Endometrial microvascular endothelial cells (primary cell): ENCODE data around the gene TMEM203. TPM values are rescaled to one million over a fixed set of nuclear protein-coding genes. Genes with fewer than 3 reads are reported as not detected.

Experiments used
- in situ Hi-C: cut with HindIII; loops from 2 replicates; pipeline ENCODE4 v1.10.0; 2017; ENCODE audit warnings: low sequenced_read_pairs, low pct_unique_long_range_greater_than_20kb; ENCODE audit errors: inconsistent ontology term
- total RNA-seq: library from RNA; depleted of rRNA; stranded (reverse); fragments of >200 nt; gene quantifications from one replicate; pipeline ENCODE4 v1.2.3, GENCODE V29; 2015; ENCODE audit errors: inconsistent ontology term

TMEM203 gene
- total RNA-seq, 1 donor from 2014 or later: 28.1 TPM

- in situ Hi-C loops: loop anchor here (25.0 kb wide), 1 partner anchor 237 kb away; the partner anchor contains the start of genes C8G and FBXW5
These were observed 31.4 kb downstream of the TMEM203 start for GRCh38 chr9:137173796-137174664.

DNA sequence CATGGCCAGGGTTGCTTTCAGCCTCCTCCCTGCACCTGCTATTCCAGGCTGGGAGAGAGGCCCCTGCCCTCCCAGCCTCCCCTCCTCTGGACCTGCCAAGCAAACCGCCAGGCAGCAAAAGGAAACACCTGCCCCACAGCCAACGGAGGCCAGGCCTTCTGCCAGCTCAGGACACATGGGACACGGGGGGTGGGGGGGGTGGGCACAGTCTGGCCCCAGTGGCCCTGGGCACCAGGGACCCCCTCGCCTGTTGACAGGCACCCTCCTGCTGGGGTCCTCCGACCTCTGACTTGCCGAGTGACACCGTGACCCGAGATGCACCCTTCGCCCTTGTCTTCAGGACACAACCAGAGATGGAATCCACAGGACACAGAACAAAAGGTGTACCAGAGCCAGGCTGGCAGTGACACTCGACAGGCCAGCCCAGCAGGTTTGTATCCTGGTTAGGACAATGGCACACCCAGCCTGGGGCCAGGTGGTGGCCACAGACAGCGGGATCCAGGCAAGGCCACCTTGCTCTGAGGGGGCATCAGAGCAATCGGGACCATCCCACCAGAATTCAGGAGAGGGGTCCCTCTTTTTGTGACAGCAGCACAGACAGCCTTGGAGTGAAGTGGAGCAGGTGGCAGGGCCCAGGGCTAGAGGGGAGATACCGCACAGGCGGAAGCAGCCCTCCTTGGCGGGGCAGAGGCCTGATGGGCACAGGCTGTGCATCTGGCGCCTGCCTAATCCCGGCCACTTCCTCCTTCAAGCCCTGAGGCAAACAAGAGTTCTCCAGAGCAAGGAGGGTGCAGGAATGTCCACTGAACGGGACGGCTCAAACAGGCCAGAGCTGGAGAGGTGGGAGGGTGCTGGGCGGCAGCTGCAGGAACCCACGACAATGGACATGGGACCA, 32.3 kb downstream of the TMEM203 start:
- in situ Hi-C loops: loop anchor here (25.0 kb wide), 1 partner anchor 236 kb away; the partner anchor contains the start of genes C8G and FBXW5

DNA sequence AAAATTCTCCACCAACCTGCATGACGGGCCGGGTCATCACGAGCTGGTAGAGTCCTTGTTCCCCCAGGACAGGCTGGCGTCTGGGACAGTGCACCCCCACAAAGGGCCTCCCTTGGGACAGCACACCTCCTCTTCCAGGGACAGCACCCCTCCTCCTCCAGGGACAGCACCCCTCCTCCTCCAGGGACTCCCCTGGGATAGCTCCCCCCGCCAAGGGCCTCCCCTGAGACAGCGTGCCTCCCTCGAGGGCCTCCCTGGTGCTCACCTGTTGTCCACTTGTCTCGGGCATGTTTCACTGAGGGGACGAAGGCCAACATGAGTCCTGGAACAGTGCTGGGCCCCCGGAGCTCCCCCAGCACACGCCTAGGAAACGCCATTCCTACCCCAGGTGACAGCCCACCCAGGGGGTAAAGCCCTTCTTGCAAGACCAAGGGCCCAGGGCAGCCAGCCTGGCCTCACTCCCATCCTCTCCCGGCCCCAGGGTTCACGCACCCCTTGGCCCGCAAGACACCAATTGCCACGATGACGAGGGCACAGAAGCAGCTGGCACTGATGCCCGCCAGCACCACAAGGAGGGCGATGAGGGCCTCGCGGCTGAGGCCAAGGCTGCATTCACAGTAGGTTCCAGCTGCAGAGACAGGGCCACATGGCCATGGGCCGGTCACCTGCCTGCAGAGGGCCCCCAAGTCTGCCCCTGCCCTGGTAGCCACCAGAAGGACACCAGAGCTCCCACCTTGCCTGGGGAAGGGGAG, 34.1 kb downstream of the TMEM203 start:
- in situ Hi-C loops: loop anchor here (25.0 kb wide), 1 partner anchor 234 kb away; the partner anchor contains the start of genes C8G and FBXW5

GRCh38 chr9:137170486-137171148, 34.8 kb downstream of the TMEM203 start:
- in situ Hi-C loops: loop anchor here (25.0 kb wide), 1 partner anchor 233 kb away; the partner anchor contains the start of genes C8G and FBXW5

- in situ Hi-C loops: loop anchor here (25.0 kb wide), 1 partner anchor 233 kb away; the partner anchor contains the start of genes C8G and FBXW5
These were observed 35.5 kb downstream of the TMEM203 start, which contains the start of gene LRRC26 for GRCh38 chr9:137169896-137170358. TSS of gene LRRC26 (minus strand) at chr9:137170051. CDS start at chr9:137169943, 108 bp downstream.

GRCh38 chr9:137168904-137169856, 36.3 kb downstream of the TMEM203 start:
- in situ Hi-C loops: loop anchor here (25.0 kb wide), 1 partner anchor 232 kb away; the partner anchor contains the start of genes C8G and FBXW5

GRCh38 chr9:137168573-137168903, 36.9 kb downstream of the TMEM203 start:
- in situ Hi-C loops: loop anchor here (25.0 kb wide), 1 partner anchor 231 kb away; the partner anchor contains the start of genes C8G and FBXW5

DNA sequence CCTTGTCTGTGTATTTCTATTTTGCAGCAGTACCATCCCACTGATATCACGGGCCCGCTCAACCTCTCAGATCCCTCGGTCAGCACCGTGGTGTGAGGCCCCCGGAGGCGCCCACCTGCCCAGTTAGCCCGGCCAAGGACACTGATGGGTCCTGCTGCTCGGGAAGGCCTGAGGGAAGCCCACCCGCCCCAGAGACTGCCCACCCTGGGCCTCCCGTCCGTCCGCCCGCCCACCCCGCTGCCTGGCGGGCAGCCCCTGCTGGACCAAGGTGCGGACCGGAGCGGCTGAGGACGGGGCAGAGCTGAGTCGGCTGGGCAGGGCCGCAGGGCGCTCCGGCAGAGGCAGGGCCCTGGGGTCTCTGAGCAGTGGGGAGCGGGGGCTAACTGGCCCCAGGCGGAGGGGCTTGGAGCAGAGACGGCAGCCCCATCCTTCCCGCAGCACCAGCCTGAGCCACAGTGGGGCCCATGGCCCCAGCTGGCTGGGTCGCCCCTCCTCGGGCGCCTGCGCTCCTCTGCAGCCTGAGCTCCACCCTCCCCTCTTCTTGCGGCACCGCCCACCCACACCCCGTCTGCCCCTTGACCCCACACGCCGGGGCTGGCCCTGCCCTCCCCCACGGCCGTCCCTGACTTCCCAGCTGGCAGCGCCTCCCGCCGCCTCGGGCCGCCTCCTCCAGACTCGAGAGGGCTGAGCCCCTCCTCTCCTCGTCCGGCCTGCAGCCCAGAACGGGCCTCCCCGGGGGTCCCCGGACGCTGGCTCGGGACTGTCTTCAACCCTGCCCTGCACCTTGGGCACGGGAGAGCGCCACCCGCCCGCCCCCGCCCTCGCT, 37.5 kb downstream of the TMEM203 start:
- in situ Hi-C loops: loop anchor here (25.0 kb wide), 1 partner anchor 231 kb away; the partner anchor contains the start of genes C8G and FBXW5

DNA sequence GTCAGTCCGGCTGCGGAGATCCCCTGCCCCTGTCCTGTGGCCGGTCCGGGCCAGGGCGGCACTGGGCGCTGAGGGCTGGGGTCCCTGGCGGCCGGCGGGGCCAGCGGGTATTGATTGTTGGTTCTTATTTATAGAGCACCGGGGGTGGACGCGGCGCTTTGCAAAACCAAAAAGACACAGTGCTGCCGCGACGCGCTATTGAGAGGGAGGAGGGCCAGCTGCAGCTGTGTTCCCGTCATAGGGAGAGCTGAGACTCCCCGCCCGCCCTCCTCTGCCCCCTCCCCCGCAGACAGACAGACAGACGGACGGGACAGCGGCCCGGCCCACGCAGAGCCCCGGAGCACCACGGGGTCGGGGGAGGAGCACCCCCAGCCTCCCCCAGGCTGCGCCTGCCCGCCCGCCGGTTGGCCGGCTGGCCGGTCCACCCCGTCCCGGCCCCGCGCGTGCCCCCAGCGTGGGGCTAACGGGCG, 38.1 kb downstream of the TMEM203 start:
- in situ Hi-C loops: loop anchor here (25.0 kb wide), 1 partner anchor 230 kb away; the partner anchor contains the start of genes C8G and FBXW5

DNA sequence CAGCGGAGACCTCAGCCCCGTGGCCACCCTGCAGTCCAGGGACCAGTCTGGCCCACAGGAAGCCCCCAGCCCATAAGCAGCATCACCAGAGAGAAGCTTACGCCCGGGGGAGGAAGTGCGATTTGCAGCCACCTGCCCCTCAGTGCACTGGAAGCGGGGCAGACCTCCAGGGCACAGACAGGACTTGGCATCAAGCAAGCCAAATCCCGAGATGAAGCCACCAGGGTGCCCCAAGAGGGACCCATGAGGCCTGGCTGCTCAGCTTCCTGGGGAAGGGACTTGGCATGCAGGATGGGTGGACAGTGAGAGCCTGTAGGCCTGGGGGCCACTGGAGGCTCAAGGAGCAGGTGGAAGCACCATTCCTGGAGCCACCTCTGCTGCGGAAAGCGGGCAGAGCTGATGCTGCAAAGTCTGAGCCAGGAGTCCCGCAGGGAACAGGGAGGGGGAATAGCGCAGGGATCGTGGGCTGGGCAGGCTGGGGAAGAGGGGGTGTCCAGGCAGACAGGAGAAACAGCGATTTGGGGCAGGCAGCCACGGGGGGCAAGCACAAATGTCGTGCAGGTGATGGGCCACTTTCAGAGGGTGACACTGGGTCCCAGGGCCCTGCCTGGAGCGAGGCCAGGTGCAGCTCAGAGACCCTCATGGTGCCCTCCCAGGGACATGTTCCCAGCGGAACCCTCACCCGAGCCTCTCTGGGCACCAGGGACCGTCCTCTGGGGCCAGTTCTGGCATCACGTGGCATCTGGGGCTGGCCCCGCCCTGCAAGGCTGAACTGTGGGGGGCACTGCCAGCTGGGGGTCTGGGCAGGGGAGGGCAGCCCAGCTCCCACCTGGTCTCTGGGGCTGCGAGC, 38.8 kb downstream of the TMEM203 start:
- in situ Hi-C loops: loop anchor here (25.0 kb wide), 1 partner anchor 229 kb away; the partner anchor contains the start of genes C8G and FBXW5

DNA sequence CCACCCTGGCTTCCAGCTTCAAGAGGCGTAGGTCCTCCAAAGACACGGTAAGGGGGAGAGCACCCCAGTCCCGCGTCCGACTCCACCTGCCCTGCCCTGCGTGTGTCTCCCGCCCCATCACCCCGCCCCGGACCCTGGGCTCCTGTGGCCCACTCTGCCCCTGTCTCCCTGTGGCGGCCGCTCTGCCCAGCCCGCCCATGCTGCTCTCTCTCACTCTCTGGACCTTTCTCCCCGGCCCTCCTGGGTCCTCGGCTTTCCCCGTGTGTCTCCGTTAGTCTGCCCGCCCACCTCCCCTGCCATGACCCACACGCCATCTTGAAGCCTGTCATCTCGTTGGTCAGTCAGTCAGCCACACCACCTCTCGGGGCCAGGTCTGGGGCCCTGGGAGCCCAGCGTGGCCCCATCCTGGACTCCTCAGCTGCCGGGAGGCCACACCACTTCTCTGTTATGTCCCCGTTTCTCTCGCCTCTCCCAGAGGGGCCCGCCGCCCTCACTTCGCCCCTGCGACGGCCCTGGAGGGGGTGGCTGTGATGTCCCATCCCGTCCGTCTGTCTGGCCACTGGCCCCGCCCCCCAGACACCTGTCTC, 40.1 kb downstream of the TMEM203 start:
- in situ Hi-C loops: loop anchor here (25.0 kb wide), 1 partner anchor 228 kb away; the partner anchor contains the start of genes C8G and FBXW5

GRCh38 chr9:137164370-137165249, 40.8 kb downstream of the TMEM203 start:
- in situ Hi-C loops: loop anchor here (25.0 kb wide), 1 partner anchor 227 kb away; the partner anchor contains the start of genes C8G and FBXW5

DNA sequence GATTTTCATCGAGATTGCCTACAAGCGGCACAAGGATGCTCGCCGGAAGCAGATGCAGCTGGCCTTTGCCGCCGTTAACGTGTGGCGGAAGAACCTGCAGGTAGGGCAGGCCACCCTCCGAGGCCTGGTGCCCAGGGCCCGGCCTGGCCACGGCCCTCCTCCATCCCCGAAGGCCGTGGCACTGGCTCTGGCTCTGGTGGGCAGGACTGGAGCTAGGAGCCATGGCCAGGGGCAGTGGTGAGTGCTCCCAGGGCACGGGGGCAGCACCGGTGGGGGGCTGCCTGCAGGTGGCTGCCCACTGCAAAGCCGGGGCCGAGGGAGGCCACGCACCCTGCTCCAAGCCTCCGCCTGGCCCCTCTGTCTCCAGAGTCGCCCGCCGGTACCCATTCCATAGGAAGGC, 41.6 kb downstream of the TMEM203 start:
- in situ Hi-C loops: loop anchor here (25.0 kb wide), 1 partner anchor 227 kb away; the partner anchor contains the start of genes C8G and FBXW5
